Pancreas (tissue), 10 donors: ENCODE data around the gene ERCC3. TPM values are rescaled to one million over a fixed set of nuclear protein-coding genes. Genes with fewer than 3 reads are reported as not detected.
A peak's percentile ranks its signal among the peaks of the same experiment; 100 is the strongest.

Experiments
- ATAC-seq, 4 donors: fragments of 200-7000 bp; cut with Tn5 transposase; one replicate each; pipeline versions ENCODE4 v1.8.0 to v1.9.1; 2020; ENCODE audit warnings: mild to moderate bottlenecking in 4 of 4, moderate library complexity in 4 of 4
- DNase-seq, 6 donors: peaks; one replicate each; pipeline ENCODE4 v3.0.0-alpha.2; 2020
- FAIRE-seq: peaks from 2 replicates; lab custom pipeline; 2012; peaks lifted over from hg19 to GRCh38; lab: Jason Lieb, UNC
- H3K27ac ChIP-seq, 4 donors: fragments of 200-600 bp; sonication (generic); 1 replicate in 3 of 4; 2 replicates in 1 of 4; pipeline versions ENCODE4 v1.5.0 to v1.8.0; 2020
- H3K27me3 ChIP-seq, 4 donors: fragments of 200-600 bp; one replicate each; pipeline ENCODE4 v1.8.0; 2021
- H3K36me3 ChIP-seq, 3 donors: fragments of 200-600 bp; sonication (generic) in 1 of 3; one replicate each; pipeline versions ENCODE4 v1.5.0 to v1.8.0; 2020 to 2021
- H3K4me1 ChIP-seq, 3 donors: fragments of 200-600 bp; one replicate each; pipeline ENCODE4 v1.8.0; 2021
- H3K4me3 ChIP-seq, 4 donors: fragments of 200-600 bp; sonication (generic) in 2 of 4; one replicate each; pipeline versions ENCODE4 v1.5.0 to v1.8.0; 2020 to 2021
- H3K9me3 ChIP-seq, 4 donors: fragments of 200-600 bp; one replicate each; pipeline ENCODE4 v1.8.0; 2021
- WGBS, 2 donors: extraction: QIAGEN DNeasy Blood & Tissue Kit; methylation state at CpG; one replicate each; pipeline ENCODE4 v1.1.7; 2013; 5-methylcytosine and 5-hydroxymethylcytosine counted together
- intact Hi-C, 3 donors: fragments of 100-400 bp; cut with DNase I; formaldehyde crosslinking; loops; one replicate each; pipeline versions ENCODE4 v1.11.1 to v1.14.2; 2022
- polyA plus RNA-seq, 2 donors: library from polyadenylated mRNA; stranded (reverse); fragments of 200-250 nt; gene quantifications; one replicate each; pipeline ENCODE4 v1.2.3, GENCODE V29; 2013
- total RNA-seq, 6 donors: library from RNA; stranded (reverse); fragmentation: NEBNext Ultra II Directional in 4 of 6; extraction: Animal tissue kit (Norgen Biotek cat#: 25700) in 4 of 6; gene quantifications; one replicate each; pipeline versions ENCODE4 v1.2.1 to v1.2.4, GENCODE V29; 2021 to 2023
- TF ChIP-seq, protein P1 (sequence below), 4 donors: fragments of 200-600 bp; sonication (generic) in 3 of 4; IDR thresholded peaks; one replicate each; pipeline versions ENCODE4 v1.5.0 to v1.8.0; 2021; ENCODE audit warnings: antibody characterized with exemption in 4 of 4
- donor health status: healthy with polysubstance abuse.
- donor health status: DM: no; HTN: no; CAD: no; lungs with moderate emphysema.
- donor health status: DM: no; HTN: no; CAD: no.
- donor health status: control.
- donor health status: control.
- donor health status: Bipolar disorder and iron deficiency.
- donor health status: DM: yes; HTN: yes; CAD: no.
- donor health status: DM: no; HTN: no; CAD: no.
- donor health status: DM: no; HTN: no; CAD: no.
- donor health status: DM: yes; HTN: yes; CAD: no.

The ERCC3 gene
- total and polyA plus RNA-seq, 8 donors, result 12.9 to 33.0 (median 17.3) TPM

- ATAC-seq (no peak), DNase-seq (no peak), FAIRE-seq (no peak)
- WGBS, 2 donors, result 98 to 99% methylated on average over 3 of the region's 3 CpGs
- TF ChIP-seq, protein P1, sequence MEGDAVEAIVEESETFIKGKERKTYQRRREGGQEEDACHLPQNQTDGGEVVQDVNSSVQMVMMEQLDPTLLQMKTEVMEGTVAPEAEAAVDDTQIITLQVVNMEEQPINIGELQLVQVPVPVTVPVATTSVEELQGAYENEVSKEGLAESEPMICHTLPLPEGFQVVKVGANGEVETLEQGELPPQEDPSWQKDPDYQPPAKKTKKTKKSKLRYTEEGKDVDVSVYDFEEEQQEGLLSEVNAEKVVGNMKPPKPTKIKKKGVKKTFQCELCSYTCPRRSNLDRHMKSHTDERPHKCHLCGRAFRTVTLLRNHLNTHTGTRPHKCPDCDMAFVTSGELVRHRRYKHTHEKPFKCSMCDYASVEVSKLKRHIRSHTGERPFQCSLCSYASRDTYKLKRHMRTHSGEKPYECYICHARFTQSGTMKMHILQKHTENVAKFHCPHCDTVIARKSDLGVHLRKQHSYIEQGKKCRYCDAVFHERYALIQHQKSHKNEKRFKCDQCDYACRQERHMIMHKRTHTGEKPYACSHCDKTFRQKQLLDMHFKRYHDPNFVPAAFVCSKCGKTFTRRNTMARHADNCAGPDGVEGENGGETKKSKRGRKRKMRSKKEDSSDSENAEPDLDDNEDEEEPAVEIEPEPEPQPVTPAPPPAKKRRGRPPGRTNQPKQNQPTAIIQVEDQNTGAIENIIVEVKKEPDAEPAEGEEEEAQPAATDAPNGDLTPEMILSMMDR (IDR thresholded peaks at IDR 0.05), result no peak
- peaks cover 0 to 84% (median 50%) of the 10 kb centered on the region in 3 donors for H3K36me3 ChIP-seq
- no peak overlapping the region for H3K27ac ChIP-seq
- intact Hi-C loops, result no loop called here
- H3K4me1 ChIP-seq, result peaks cover 0 to 4% (median 0%) of the 10 kb centered on the region in 3 donors
- H3K4me3 ChIP-seq, result no peak overlapping the region
- H3K27me3 ChIP-seq, result no peaks in the 10 kb centered on the region
- H3K9me3 ChIP-seq, result no peaks in the 10 kb centered on the region
These were observed 5.7 kb downstream of the ERCC3 start for GRCh38 chr2:127288274-127288673.

DNA sequence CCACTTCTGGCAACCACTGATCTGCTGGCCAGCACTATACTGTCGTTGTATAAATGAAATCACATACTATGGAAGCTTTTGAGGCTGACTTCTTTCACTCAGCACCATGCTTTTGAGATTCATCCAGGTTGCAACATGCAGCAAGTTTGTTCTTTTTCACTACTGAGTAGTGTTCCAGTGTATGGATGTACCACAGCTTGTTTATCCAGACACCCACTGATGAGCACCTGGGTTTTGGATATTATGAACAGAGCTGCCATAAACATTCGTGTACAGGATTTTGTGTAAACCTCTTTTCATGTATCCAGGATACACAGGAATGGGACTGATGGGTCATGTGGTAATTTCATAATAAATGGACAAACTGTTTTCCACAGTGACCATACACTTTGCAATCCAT, 10.7 kb downstream of the ERCC3 start:
- Histone ChIP-seq H3K27me3 (no peaks in the 10 kb centered on the region), H3K9me3 (no peaks in the 10 kb centered on the region), H3K4me1 (no peaks in the 10 kb centered on the region), H3K36me3 (peaks cover 0 to 70% (median 35%) of the 10 kb centered on the region in 3 donors), H3K27ac (no peak overlapping the region), H3K4me3 (no peak overlapping the region)
- DNase-seq (no peak), FAIRE-seq (no peak), ATAC-seq (no peak)
- 97 to 100% methylated on average over 2 of the region's 2 CpGs for WGBS, 2 donors
- intact Hi-C loops, result no loop called here
- TF ChIP-seq, protein P1 (IDR thresholded peaks at IDR 0.05), result no peak

- FAIRE-seq (no peak), ATAC-seq (no peak), DNase-seq (no peak)
- TF ChIP-seq, protein P1 (IDR thresholded peaks at IDR 0.05), result no peak
- Histone ChIP-seq H3K27ac (no peak overlapping the region), H3K4me3 (no peak overlapping the region), H3K4me1 (no peaks in the 10 kb centered on the region), H3K36me3 (peaks cover 0 to 59% (median 22%) of the 10 kb centered on the region in 3 donors), H3K9me3 (no peaks in the 10 kb centered on the region), H3K27me3 (no peaks in the 10 kb centered on the region)
- 90 to 94% methylated on average over 2 of the region's 2 CpGs for WGBS, 2 donors
- intact Hi-C loops, result no loop called here
These were observed 13.3 kb downstream of the ERCC3 start for GRCh38 chr2:127280693-127281092.

DNA sequence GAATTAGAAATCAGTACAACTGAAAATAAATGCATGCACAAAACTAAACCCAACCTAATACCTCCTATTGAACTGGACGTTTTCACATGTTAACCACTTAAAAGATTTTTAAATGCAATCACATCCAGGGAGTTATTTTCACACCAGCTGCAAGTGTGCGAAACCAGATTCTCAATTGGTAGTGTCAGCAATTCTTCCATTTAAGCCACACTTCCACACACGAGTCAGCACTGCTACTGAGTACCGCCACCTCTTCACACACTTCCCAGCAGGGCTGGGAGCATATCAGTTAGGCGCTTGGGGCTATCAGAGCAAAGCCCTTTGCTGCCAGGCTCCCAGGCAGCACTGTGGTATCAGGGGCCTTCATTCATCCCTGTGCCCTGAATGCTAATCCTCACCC, 14.2 kb downstream of the ERCC3 start:
- TF ChIP-seq, protein P1 (IDR thresholded peaks at IDR 0.05), result no peak
- Histone ChIP-seq H3K9me3 (no peaks in the 10 kb centered on the region), H3K4me1 (no peaks in the 10 kb centered on the region), H3K4me3 (no peak overlapping the region), H3K36me3 (peaks cover 0 to 50% (median 15%) of the 10 kb centered on the region in 3 donors), H3K27me3 (no peaks in the 10 kb centered on the region), H3K27ac (no peak overlapping the region)
- intact Hi-C loops, result no loop called here
- WGBS, 2 donors, result 78 to 81% methylated on average over 5 of the region's 5 CpGs
- DNase-seq (no peak), FAIRE-seq (no peak), ATAC-seq (peak in 1 of 4 donors; percentile 26)

DNA sequence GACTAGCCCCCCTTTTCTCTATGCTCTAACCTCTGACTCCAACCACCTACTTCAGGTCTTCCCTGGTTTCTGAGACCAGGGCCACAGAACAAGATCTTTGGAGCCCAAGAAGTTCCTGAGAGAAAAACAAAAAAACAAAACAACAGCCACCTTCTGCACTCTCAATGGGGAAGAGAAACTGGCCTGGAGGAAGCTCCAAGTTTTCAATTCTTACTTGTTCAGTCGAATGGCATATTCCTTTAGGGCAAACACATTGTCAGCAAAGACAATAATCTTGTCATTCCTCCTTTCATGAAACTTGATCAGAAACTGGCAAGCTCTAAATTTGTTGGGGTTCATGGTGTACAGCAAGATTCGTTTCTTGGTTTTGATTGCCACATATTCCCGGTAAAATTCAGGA, 15.0 kb downstream of the ERCC3 start:
- DNase-seq (no peak), FAIRE-seq (no peak), ATAC-seq (peak in 1 of 4 donors; percentile 35)
- no peak overlapping the region for H3K27ac ChIP-seq
- no peaks in the 10 kb centered on the region for H3K9me3 ChIP-seq
- no peak overlapping the region for H3K4me3 ChIP-seq
- TF ChIP-seq, protein P1 (IDR thresholded peaks at IDR 0.05), result no peak
- H3K36me3 ChIP-seq, result peaks cover 0 to 42% (median 9%) of the 10 kb centered on the region in 3 donors
- 85 to 91% methylated on average over 3 of the region's 3 CpGs for WGBS, 2 donors
- no peaks in the 10 kb centered on the region for H3K4me1 ChIP-seq
- intact Hi-C loops, result no loop called here
- H3K27me3 ChIP-seq, result no peaks in the 10 kb centered on the region
